DMS153 (cell line): ENCODE measurements around the gene C3orf62.
"Not testable (repeated sequence)": the region's sequence is repeated elsewhere in the genome, so short reads cannot be mapped to it uniquely, and the experiment has no call there.

Source experiments
- DNase-seq: peaks from one replicate; lab custom pipeline; 2025; lab: John Stamatoyannopoulos, UW

C3orf62 gene

DNA sequence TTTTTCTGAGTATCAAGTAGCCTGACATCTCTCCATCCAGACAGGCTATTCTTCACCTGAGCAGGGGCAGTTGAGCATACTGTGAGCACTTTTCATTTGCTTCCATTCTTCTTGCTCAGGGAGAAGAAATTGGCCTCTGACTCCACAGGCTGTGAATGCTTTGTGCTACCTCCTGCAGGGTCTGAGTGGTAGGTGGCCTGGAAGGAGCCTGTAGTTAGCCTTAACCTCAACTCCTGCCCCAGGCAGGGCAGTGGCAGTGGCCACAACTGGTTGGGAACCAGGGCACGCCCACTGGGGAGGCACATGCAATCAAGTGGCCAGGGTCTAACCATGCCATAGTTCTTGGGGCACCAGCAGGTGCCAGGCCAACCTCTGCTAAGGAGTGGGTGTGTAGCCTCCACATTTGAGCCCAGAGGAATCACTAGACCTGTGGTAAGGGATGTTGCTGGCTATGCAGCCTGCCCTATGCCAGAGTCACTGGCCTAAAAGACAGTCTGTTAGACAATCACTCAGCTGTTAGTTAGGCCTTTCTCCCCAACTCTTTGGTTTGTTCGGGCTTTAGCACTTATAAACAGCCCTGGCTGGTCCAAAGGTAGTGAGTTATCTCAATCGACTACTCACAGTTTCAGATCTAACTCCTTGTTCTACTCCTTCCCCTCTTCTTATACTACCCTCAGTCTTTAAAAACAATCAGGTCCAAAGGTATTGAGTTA is 7.4 kb downstream of the C3orf62 start:
- DNase-seq, result no peak

DNA sequence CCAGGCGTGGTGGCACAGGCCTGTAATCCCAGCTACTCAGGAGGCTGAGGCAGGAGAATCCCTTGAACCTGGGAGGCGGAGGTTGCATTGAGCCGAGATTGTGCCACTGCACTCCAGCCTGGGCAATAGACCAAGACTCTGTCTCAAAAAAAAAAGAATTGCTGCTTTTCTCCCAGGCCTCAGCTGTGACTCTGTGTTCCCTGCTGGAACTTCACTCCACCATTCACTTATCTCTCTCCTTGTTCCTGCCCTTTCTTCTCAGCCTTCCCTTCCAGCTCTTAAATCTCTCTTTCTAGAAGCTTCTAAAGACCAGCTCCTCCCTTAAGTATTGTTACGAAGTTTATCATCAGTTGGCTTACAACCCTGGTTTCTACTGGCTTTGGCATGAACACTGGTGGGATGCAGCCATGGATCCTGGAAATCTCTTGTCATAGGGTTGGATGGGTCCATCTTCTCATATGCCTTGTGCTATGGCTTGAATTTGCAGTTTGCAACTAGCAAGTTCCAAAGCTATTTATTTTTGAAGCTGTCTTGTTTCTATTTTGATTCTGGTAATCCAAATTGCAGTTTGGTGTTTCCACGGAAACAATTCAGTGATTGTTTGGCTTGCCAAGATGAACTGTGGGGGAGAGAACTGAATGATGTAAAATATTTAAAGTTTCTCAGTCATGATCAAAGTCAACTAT is 10.5 kb downstream of the C3orf62 start:
- DNase-seq, result no peak

DNA sequence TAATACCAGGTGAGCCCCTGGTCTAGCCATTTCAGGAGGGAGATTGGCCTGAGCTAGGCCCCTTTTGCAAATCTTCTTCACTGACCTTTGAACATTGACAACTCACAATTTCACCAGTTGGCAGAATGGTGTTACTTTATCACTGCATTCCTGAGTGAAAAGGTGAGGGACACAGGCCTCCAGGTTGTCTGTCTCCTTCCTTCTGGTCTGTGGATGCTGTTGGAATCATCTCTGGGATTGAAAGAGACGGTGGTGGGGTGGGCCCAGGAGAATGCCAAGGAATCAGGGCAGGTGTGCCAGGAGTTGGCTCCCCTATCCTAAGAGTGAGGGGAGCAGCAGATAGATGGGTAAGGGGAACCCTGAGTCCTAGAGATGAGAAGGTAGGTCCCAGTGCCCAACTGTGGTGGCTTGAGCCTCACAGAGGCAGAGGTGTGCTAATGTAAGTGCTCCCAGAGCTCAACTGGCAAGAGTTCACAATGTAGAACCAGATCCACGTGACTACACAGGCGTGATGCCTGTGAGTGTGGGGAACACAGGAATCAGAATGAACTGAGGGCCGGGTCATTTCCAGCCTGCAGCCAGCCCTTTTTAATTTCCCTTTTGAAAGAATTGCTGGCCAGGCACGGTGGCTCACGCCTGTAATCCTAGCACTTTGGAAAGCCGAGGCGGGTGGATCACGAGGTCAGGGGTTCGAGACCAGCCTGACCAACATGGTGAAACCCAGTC is 11.2 kb downstream of the C3orf62 start:
- DNase-seq, result no peak

DNA sequence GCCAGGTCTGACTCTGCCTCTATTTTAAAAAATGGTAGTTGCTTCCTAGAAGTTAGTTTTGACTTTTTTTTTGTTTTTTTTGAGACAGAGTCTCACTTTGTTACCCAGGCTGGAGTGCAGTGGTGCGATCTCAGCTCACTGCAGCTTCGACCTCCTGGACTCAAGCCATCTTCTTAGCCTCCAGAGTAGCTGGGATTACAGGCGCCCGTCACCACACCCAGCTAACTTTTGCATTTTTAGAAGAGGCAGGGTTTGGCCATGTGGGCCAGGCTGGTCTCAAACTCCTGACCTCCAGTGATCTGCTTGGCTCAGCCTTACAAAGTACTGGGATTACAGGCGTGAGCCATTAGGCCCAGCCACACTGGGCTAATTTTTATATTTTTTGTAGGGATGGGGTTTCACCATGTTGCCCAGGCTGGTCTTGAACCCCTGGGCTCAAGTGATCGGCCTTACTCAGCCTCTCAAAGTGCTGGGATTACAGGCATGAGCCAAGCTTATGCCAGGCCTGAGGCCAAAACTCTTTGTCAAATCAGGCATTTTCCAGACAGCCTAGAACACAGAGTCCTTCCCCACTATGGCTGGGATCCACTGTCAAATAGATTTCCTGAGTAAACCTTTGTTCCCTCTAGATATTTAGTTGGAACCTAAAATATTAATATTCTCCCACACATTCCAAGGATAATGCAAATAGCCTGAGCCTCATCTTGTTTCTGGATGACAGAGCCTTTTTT is 13.7 kb downstream of the C3orf62 start:
- DNase-seq, result no peak

DNA sequence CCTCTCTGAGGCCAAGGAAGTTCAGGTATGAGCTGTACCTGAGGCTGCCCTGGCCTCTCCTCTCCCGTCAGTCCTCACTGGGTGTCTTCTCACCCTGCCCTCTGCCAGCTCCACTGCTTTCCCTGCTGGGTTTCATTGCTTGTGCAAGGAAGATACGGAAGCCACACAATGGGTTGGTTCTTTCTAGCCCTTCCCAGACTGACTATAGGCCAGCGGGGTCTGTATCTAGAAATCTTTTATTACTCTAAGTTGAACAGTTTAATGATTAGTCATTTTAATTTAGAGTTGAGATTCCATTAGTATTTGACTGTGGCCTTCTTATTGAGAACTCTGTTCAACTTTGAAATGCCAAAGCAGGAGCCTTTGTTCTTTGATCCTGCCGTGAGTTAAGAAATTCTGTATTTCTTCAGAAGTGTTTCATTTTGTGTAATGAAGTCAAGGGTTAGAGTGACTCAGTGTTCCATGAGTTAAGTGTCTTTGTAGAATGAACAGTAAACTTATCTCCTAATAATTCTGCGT is 16.2 kb downstream of the C3orf62 start:
- DNase-seq, result no peak

DNA sequence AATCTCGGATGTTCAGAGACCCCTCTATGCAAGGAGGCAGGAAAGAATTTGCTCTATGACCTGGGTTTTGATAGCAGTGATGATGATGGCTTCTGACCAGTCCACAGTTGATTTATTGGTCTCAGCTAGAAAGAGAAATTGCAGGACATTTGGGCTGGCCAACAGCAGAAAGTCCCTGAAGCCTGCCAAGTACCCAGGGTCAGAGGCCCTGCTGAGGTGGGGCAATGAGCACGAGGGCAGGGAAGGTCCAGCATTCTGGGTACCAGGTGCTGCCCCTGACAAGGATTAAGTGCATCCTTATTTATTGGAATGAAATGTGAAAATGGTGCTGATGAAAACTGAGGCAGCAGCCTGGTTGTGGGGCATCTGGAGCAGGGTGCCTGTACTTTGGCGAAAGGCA is 19.8 kb downstream of the C3orf62 start:
- no peak for DNase-seq

DNA sequence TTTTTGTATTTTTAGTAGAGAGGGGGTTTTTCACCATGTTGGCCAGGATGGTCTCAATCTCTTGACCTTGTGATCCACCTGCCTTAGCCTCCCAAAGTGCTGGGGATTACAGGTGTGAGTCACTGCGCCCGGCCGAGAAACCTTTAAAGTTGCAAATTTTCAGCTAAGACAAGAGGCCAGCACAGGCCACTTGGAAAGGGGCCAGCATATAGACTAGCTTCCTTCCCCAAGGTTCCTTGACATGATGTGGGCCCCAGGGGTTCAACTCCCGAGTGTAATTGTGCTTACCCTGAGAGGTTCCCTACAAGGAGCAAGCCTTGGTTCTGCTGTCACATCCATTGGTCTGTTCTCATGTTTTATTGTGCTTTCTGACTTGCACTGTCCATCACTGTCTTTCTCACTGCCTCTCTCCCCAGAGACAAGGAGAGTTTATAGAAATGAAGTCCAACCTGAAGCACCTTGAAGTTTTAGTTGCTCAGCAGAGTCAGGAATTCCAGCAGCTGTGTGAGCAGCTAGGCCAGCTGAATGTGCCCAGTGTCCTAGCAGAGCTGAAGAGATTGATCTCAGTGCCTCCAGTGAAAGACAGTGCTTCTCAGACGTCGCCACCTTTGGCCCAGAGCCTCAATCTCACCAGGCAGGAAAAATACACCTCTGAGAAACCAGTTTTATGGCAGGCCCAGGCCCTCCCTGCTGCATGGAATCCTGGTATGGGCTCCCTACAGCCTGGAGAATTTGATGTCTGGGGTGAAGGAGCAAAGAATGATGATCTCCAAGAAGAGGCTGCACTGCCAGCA is 21.1 kb downstream of the C3orf62 start:
- no peak for DNase-seq

DNA sequence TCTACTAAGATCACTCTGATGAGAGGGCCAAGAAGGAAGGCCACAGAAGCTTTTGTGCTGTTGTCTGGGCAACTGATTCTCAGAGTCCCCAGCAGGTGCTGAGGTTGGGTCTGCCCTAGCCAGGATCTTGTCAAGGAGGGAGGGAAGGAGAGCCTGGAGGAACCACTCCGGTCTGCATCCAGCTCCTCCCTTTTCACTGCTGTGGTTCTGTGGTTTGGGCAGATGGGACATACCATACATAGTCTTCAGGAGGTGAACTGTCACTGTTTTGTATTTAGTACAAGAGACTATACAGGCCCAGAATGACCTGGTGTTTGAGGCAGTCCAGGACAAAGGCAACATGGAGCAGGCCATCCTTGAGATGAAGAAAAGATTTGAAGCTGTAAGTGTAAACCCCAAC is 21.9 kb downstream of the C3orf62 start:
- no peak for DNase-seq

DNA sequence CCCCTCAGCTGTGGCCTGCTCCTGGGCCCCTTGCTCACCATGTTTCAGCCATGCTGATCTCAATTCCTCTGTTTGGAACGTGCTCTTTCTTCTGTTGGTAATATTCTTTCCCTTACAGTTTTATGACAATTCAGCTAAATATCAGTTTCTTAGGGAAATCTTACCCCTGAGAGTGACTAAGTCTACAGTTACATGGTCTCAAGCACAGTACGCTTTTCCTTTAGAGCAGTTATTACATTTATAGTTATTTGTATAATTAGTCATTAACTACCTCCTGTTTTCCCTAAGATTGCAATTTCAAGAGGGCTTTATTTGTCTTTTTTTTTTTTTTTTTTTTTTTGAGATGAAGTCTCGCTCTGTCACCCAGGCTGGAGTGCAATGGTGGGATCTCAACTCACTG is 23.5 kb downstream of the C3orf62 start:
- DNase-seq, result no peak

DNA sequence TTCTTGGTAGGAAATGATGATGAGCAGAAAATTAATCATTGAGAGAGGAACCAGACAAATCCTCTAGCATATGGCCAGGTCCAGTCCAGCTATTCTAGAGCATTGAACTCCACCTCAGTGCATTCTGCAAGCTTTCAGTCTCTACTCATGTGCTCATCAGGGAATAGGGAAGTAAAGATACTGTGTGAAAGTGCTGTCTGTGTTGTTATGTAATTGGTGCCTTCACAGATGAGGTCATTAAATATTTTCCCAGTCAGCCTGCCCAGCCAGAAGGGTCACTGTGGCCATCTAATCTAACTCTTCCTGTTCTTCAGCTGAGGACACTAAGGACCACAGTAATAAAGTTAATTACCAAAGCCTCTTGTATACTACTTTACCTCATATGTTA is 28.2 kb downstream of the C3orf62 start:
- no peak for DNase-seq

DNA sequence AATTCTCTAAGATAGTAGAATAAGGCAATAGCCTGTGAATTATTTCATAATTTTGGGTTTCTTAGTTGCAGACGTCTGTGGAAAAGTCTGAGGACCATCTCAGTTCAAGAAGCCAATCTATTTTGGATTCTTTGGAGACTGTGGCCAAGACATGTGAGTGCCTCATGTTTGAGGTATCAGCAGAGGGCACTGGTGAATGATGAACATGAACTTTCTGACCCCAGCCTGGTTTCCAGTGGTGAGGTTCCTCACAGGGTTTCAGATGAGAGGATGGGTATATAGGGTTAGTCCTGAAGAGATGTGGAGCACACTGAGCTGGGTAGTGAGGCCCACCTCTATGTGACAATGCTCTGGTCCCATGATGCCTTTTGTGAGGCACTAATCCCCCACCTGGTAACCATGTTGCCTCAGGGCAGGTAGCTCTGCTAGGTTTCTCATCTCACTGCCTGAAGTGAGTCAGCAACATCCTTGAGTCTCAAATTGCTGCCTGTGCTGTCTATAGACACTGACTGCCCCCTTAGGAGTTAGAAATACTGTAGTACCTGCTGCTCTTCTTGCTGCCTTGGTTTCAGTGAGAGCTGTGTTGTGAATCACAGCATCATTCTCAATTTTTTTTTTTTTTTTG is 32.3 kb downstream of the C3orf62 start:
- no peak for DNase-seq

DNA sequence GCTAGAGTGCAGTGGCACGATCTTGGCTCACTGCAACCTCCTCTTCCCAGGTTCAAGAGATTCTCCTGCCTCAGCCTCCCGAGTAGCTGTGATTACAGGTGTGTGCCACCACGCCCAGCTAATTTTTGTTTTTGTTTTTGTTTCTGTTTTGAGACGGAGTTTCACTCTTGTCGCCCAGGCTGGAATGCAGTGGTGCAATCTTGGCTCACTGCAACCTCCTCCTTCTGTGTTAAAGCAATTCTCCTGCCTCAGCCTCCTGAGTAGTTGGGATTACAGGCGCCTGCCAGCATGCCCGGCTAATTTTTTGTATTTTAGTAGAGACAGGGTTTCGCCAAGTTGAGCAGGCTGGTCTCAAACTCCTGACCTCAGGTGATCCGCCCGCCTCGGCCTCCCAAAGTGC is 36.9 kb downstream of the C3orf62 start:
- DNase-seq, result not testable (repeated sequence)

DNA sequence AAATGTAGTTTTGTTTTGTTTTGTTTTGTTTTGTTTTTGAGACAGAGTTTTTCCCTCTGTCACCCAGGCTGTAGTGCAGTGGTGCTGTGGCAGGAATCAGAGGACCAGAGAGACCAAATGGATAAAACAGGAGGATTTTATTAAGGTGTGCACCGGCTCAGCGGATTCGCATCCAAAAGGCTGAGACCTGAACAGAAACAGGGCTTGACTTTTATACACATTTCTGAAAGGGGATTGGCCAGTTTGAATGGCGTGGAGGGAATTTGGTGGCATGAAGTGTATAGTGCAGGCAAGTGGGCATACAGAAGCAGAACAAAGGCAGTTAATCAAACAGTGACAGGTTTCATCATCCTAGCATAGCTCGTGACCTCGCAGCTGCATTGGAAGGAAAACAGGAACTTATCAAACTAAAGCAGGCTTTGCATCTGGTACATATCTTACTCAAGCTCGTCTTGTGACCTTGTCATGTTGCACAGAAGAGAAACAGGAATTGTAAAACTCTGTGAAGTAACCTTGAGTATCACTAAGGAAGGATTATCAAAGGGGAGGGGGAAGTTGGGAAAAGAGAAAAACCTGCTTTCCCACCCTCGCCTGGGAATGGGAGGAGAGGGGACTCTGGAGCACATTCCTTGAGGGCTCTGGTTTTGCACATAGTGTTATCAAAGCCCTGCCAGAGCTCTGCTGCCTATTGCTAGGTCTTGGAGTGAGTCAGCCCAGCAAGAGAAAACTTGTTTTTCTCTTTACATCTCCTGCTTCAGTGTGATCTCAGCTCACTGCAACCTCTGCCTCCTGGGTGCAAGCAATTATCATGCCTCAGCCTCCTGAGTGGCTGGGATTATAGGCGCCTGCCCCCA is 38.5 kb downstream of the C3orf62 start:
- no peak for DNase-seq

DNA sequence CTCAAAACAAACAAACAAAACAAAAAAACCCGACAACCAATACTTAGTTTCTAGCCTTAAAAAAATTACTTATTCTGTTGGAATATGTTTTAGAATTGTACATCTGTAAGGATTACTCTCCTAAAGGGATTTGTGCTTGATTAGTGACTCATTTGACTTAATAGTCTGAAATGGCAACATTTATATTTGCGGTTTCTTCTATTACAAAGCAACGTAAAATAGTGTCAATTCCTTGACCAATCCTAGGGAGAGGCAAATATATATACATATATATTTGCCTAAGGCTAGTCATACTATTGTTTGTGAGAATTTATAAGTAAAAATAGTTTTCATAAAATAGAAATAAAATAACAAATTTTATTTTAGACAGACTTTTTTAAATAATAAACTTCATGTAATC is 39.7 kb downstream of the C3orf62 start:
- DNase-seq, result no peak

DNA sequence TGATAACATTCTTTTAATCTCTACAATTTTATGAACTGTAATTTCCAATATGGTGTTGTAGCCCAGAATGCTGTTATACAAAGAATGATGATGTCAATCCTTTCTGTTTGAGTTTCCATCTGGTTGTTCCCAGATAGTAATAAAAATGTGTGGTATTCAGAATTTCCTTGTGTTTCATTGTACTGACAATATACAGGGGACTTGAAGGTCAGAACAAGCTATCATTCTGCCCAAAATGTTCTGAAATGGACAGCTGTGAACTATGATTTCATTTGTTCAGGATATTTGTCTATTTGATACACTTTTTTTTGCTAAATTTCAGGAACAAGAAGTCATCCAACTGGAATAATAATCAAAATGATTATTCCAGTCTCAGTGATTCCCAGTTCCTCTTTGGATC is 40.8 kb downstream of the C3orf62 start:
- DNase-seq, result no peak

DNA sequence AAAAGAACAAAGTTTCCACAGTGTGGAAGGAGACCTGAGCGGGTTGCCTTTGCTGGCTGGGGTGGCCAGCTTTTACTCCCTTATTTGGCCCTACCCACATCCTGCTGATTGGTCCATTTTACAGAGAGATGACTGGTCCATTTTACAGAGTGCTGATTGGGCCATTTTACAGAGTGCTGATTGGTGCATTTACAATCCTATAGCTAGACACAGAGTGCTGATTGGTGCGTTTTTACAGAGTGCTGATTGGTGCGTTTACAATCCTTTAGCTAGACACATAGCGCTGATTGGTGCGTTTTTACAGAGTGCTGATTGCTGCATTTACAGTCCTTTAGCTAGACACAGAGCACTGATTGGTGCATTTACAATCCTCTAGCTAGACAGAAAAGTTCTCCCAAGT is 48.2 kb downstream of the C3orf62 start:
- not testable (repeated sequence) for DNase-seq

DNA sequence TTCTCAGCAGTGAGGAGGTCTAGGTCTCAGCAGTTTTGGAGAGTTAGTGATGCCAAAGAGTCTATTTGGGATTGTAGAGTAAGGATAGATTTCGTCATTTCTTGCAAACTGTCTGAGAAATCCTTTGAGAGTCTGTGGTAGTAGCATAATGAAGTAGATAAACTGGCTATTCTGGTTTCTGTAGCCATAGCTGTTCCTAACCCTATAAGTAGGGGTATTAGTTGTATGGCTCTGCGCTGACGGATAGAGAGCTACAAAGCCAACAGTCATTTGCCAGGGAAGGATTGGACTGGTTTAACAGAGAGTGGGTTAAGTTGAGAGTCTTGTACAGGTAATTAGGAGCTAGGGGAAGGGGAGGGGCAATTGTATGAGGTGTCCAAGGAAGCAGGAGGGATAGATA is 55.0 kb downstream of the C3orf62 start:
- DNase-seq, result no peak

DNA sequence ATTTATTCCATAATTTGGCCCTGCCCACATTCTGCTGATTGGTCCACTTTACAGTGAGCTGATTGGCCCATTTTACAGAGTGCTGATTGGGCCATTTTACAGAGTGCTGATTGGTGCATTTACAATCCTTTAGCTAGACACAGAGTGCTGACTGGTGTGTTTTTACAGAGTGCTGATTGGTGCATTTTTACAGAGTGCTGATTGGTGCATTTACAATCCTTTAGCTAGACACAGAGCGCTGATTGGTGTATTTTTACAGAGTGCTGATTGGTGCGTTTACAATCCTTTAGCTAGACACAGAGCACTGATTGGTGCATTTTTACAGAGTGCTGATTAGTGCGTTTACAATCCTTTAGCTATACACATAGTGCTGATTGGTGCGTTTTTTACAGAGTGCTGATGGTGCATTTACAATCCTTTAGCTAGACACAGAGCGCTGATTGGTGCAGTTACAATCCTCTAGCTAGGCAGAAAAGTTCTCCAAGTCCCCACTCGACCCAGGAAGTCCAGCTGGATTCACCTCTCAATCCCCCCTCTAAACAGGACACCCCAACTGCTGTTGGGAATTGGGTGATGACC is 56.0 kb downstream of the C3orf62 start:
- not testable (repeated sequence) for DNase-seq

DNA sequence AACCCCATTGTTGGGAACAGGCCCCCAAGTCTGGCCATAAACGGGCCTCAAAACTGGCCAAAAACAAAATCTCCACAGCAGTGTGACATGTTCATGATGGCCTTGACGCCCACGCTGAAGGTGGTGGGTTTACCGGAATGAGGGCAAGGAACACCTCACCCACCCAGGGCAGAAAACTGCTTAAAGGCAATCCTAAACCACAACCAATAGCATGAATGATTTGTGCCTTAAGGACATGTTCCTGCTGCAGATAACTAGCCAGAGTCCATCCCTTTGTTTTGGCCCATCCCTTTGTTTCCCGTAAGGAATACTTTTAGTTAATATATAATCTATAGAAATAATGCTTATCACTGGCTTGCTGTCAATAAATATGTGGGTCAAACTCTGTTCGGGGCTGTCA is 57.9 kb downstream of the C3orf62 start:
- DNase-seq, result no peak
